Mononuclear cell (primary cell): ENCODE results near the gene SMIM44. TPM values are rescaled to one million over a fixed set of nuclear protein-coding genes. Genes with fewer than 3 reads are reported as not detected.

Experiments used
- H3K27me3 ChIP-seq: 2 replicates; pipeline ENCODE4 v1.6.0; 2011; ENCODE audit warnings: low read length, control low read depth; ENCODE audit not compliant: insufficient read depth
- H3K4me1 ChIP-seq: 2 replicates; pipeline ENCODE4 v1.5.1; 2011; ENCODE audit warnings: mild to moderate bottlenecking, low read length, control low read depth; ENCODE audit not compliant: insufficient read depth
- H3K4me3 ChIP-seq: 2 replicates; pipeline ENCODE4 v1.5.1; 2011; ENCODE audit warnings: mild to moderate bottlenecking, low read length, moderate library complexity
- H3K9me3 ChIP-seq: 2 replicates; pipeline ENCODE4 v1.5.1; 2011; ENCODE audit warnings: low read depth, mild to moderate bottlenecking, control low read depth, low read length
- total RNA-seq: library from RNA; depleted of rRNA; stranded (reverse); fragments of >200 nt; gene quantifications from one replicate; pipeline ENCODE4 v1.2.3, GENCODE V29; 2012

The SMIM44 gene
- total RNA-seq, 1 donor: not detected

DNA sequence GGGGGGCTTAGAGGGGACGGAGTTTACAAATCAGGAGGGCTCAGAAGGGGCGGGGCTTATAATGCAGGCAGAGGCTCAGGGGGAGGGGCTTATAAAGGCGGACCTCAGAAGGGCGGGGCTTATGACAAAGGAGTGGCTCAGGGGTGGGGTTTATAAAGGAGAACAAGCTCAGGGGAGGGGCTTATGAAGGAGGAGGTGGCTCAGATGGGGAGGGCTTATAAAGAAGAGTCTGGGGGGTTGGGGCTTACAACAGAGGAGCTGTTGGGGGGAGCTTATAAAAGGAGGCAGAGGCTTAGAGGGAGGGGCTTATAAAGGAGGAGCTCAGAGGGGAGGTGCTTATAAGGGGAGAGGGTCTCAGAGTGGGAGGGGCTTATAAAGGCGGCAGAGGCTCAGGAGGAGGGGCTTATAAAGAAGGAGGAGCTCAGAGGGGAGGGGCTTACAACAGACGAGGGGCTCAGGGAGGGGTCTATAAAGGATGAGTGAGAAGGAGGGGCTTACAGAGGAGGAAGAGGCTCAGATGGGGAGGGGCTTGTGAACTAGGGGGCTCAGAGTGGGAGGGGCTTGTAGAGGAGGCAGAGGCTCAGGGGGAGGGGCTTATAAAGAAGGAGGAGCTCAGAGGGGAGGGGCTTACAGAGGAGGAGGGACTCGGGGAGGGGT is 3.9 kb downstream of the SMIM44 start:
- Histone ChIP-seq H3K4me3 (no peak overlapping the region), H3K27me3 (no peaks in the 10 kb centered on the region), H3K4me1 (no peaks in the 10 kb centered on the region), H3K9me3 (no peaks in the 10 kb centered on the region)

DNA sequence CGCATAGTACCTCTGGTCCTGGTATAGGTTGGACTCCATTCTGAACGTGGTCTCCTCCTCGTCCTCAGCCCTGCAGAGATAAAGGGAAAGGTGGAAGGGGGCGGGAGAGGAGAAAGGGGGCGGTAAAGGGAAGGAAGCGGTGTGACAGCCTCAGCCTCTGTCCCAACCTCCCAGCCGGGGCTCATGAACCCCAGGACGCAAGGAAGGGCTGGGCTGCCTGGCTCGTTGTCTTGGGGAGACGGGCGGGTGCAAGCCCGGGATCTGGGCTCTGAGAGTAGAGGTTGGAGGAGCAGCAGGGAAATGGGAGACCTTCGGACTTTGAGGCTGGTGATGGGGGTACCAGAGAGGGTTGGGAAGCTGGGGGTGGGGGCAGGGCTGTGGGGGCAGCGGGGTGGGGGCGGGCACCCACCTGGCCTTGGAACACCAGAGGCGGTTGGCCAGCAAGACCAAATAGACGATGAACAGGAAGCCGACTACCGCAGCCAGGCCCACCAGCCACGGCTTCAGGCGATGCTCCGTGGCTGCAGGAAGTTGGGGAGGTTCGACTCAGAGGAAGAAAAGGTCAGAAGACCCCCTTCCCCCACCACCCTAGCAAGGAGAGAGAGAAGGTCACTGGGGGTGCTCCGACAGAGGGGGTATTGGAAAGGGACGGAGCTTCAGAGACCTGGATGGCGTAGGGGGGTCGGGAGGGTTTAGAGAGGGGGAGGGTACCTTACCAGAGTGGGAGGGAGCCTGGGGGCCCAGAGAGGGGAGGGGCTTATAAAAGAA is 4.6 kb downstream of the SMIM44 start:
- no peaks in the 10 kb centered on the region for H3K27me3 ChIP-seq
- H3K9me3 ChIP-seq: no peaks in the 10 kb centered on the region
- H3K4me1 ChIP-seq: no peaks in the 10 kb centered on the region
- no peak overlapping the region for H3K4me3 ChIP-seq

DNA sequence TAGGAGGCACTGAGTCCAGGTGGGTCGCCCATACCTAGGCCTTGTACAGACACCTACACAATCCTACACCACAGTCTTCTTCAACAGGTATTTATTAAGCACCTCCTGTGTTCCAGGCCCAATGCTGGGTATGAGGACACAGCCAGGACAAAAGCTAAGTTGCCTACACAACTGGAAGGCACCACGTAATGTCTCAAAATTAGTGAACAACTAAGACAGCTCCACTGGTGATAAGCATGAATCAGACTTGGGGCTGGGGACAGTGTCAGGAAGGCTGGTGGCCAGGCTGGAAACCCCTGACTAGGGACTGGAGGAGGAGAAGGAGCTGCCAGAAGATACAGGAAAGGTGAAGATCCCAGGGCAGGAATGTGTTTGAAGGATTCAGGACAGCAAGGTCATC is 5.3 kb downstream of the SMIM44 start:
- Histone ChIP-seq H3K4me1 (no peaks in the 10 kb centered on the region), H3K27me3 (no peaks in the 10 kb centered on the region), H3K9me3 (no peaks in the 10 kb centered on the region), H3K4me3 (no peak overlapping the region)

DNA sequence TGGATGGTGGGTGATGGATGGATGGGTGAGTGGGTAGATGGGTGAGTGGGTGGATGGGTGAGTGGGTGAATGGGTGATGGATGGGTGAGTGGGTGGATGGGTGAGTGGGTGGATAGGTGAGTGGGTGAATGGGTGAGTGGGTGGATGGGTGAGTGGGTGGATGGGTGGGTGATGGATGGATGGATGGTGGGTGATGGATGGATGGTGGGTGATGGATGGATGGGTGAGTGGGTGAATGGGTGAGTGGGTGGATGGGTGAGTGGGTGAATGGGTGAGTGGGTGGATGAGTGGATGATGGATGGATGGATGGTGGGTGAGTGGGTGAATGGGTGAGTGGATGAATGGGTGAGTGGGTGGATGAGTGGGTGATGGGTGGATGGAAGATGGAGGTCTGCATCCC is 5.7 kb downstream of the SMIM44 start:
- no peak overlapping the region for H3K4me3 ChIP-seq

DNA sequence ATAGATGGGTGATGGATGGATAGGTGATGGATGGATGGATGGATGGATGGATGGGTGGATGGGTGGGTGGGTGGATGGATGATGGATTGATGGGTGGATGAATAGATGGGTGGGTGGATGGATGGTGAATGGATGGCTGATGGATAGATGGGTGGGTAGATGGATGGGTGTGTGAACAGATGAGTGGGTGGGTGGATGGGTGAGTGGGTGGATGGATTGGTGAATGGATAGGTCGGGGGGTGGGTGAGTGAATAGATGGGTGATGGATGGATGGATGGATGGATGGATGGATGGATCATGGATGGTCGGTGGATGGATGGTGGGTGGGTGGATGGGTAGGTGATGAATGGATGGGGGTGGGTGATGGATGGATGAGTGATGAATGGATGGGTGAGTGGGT is 6.4 kb downstream of the SMIM44 start:
- no peak overlapping the region for H3K4me3 ChIP-seq
- no peaks in the 10 kb centered on the region for H3K9me3 ChIP-seq

More for the DNA sequence above, 5.7 kb downstream of the SMIM44 start:
- Histone ChIP-seq H3K9me3 (no peaks in the 10 kb centered on the region), H3K27me3 (no peaks in the 10 kb centered on the region), H3K4me1 (no peaks in the 10 kb centered on the region)

DNA sequence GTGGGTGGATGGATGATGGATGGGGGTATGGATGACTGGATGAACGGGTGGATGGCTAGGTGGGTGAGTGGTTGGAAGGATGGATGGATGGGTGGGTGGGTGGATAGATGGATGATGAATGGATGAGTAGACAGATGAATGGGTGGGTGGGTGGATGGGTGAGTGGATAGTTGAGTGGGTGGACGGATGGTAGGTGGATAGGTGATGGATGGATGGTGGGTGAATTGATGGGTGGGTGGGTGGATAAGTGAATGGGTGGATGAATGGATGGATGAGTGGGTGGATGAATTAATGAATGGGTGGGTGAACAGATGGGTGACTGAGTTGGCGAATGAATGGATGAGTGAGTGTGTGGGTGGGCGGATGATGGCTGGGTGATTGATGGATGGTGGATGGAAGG is 7.8 kb downstream of the SMIM44 start:
- no peak overlapping the region for H3K4me3 ChIP-seq
- no peaks in the 10 kb centered on the region for H3K9me3 ChIP-seq
- H3K4me1 ChIP-seq: no peaks in the 10 kb centered on the region
- no peaks in the 10 kb centered on the region for H3K27me3 ChIP-seq

More for the DNA sequence above, 6.4 kb downstream of the SMIM44 start:
- Histone ChIP-seq H3K27me3 (no peaks in the 10 kb centered on the region), H3K4me1 (no peaks in the 10 kb centered on the region)

DNA sequence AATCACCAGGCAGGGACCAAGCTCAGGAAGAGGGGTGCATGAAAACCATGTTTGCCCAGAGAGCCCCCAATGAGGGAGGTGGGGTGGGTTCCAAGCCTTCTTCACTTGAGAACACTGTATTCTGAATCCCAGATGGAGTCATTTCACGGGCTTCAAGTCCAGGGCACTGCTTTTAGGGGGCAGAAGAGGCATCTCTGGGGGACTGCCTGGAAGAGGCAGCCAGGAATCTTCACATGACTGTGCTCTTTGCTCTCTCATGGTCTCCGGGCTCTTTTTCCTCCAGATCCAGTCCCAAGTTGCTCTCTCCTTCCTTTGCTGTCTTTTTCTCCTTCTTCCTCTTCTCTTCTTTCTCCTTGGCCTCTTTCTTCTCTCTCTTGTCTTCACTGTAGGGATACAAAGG is 8.6 kb downstream of the SMIM44 start:
- Histone ChIP-seq H3K9me3 (no peaks in the 10 kb centered on the region), H3K4me1 (no peaks in the 10 kb centered on the region), H3K27me3 (no peaks in the 10 kb centered on the region), H3K4me3 (no peak overlapping the region)

DNA sequence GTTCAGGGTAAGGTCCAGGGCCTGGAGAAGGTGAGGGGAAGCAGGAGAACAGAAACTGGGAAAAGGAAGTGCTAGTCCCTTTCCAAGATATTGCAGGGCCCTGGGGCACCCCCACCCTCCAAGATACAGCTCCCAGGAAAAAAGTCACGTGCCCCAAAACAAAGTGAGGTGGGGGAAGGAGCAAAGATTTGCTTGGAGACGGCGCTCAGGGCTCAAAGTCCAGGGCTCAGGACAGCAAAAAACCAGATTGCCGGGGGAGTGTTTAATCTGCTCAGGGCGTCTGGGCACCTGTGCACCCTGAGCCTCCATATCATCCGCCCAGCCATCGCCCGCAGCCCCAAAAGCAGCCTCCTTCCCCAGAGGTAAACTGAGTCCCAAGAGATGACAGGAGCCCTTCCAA is 9.2 kb downstream of the SMIM44 start:
- Histone ChIP-seq H3K4me1 (no peaks in the 10 kb centered on the region), H3K27me3 (no peaks in the 10 kb centered on the region), H3K4me3 (no peak overlapping the region), H3K9me3 (no peaks in the 10 kb centered on the region)

DNA sequence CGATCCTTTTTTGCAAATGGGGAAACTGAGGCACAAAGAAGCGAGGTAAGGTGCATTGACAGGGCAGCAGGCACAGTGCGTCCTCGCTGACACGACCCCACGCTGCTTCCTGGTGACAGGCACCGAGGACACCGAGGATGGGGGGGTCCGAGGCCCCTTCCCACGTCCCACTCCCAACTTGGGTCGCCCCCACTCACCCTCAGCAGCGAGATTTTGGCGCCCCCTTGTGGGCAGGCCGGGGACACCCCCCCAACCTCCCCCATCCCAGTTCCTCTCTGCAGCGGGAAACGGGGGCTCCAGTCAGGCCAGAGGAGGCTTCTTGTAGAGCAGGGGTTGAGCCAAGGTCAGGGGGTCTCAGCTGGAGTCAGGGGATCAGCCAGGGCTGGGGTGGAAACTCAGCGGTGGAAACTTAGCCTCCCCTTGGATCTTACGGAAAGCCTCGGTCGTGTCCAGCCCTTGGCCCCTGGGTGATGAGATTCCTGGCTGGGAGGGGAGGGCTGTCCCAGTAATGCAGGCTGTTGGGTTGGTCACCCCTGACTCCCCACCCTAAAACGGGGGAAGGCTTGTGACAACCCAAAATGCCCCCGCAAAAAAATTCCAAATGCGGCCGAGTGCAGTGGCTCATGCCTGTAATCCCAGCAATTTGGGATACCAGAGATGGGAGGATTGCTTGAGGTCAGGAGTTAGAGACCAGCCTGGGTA is 11.1 kb downstream of the SMIM44 start:
- no peak overlapping the region for H3K4me3 ChIP-seq
- no peaks in the 10 kb centered on the region for H3K27me3 ChIP-seq
- H3K4me1 ChIP-seq: no peaks in the 10 kb centered on the region
- no peaks in the 10 kb centered on the region for H3K9me3 ChIP-seq

DNA sequence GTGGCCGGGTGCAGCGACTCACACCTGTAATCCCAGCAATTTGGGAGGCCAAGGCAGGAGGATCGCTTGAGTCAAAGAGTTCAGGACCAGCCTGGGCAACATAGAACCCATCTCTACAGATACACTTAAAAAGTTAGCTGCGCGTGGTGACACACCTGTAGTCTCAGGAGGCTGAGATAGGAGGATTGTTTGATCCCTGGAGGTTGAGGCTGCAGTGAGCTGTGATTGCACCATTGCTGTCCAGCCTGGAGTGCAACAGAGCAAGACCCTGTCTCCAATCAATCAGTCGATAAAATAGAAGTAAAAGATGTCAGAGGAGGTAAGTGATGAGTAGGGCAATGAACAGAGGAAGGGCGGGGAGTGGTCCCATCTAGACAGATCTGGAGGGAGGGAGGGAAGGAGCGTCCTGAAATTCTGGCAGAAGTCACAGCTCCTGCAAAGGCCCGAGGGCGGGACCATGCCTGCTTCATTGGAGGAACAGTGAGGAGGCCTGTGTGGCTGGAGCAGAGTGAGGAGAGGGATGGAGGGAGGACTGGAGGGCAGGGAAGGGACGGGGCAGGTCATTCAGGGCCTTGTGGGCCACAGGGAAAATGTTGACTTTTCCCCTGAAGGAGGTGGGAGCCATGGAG is 12.6 kb downstream of the SMIM44 start:
- H3K27me3 ChIP-seq: no peaks in the 10 kb centered on the region

DNA sequence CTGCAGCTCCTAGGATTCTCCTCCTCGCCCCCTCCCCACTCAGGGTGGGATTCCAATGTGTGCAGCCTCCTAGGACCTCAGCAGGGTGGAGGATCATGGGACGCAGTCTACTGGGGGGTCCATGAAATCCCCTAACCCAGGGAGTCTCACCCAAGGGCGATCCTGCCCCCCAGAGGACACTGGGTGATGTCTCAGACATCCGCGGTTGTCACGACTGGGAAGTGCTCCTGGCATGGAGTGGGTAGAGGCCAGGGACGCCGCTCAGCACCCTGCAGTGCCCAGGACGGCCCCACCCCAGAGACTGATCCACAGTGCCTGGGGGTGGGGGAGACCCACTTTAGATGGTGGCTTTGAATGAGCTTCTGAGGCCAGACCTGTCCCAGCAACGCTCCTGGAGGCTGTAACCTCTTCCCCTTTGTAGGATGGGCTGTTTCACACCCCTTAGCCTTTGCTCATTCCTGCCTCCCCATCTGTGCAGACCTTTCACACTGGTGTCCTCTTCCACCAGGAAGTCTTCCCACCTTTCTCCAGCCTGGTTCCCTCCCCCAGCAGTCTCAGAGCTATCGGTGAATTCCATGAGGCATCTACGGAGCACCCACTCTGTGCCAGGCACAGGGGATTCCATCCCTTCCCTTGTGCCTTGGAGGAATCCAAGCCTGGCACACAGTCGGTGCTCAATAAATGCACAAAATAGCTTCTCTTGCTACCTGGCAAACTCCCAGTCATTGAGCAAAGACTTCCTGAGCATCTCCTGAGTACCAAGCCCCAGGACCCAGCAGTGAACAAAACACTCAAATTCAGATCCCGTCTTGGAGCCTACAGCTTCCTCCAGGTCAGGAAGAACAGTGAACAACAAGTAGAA is 13.4 kb downstream of the SMIM44 start:
- H3K4me3 ChIP-seq: no peak overlapping the region
- no peaks in the 10 kb centered on the region for H3K27me3 ChIP-seq
- H3K4me1 ChIP-seq: no peaks in the 10 kb centered on the region
- no peaks in the 10 kb centered on the region for H3K9me3 ChIP-seq

More for the DNA sequence above, 12.6 kb downstream of the SMIM44 start:
- no peak overlapping the region for H3K4me3 ChIP-seq
- H3K9me3 ChIP-seq: no peaks in the 10 kb centered on the region
- no peaks in the 10 kb centered on the region for H3K4me1 ChIP-seq

DNA sequence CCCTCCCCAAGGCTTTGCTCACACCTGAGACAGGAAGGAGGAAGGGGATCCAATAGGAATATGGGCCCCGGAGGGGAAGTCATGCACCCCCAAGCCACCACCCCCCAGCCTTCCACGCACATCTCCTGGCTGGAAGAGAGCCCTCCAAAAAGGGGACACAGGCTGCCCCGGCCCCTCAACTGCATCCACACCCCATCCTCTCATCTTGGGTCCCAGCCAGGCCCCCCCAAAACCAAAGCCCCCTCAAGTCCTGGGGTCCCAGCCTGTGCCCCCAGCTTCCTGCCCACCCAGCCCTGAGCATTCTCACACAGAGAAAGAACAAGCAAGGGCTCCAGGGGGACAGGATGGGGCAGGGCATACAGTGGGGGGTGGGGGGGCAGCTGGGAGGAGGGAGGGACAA is 15.0 kb downstream of the SMIM44 start:
- Histone ChIP-seq H3K9me3 (no peaks in the 10 kb centered on the region), H3K27me3 (no peaks in the 10 kb centered on the region), H3K4me3 (no peak overlapping the region), H3K4me1 (no peaks in the 10 kb centered on the region)

DNA sequence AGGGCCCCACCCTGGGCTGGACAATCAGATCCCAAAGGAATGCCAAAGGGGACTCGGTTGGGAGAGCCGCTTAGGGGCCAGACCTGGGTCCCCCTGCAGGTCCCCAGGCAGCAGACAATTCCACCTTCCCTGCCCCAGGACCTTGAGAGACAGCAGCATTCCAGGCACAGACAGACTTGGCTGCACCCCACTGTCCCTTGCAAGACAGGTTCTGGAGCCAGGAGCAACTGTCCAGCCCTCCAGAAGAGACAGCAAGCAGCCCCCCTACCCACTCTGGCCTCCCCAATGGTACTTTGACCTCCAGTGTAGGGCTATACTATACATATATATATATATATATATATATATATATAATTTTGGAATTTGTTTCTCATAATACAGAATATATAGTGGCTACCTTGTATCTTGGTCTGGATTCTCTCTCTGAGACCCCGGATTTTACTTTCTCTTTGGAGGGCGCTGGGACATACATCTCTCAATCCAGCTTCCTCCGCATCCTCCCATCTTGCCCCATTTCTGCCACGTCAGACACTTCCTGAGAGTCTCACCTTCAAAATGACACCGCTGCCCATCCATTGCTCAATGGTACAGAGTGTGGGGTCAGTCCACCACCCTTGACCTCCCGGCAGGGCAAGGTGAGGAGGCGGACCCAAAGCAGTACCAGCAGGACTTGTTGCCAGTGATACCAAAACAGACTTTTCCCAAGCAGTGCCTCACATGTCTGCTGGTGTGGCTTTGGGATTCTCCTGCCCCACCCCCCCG is 15.6 kb downstream of the SMIM44 start:
- no peaks in the 10 kb centered on the region for H3K27me3 ChIP-seq
- H3K4me3 ChIP-seq: no peak overlapping the region
- H3K9me3 ChIP-seq: no peaks in the 10 kb centered on the region
- no peaks in the 10 kb centered on the region for H3K4me1 ChIP-seq

DNA sequence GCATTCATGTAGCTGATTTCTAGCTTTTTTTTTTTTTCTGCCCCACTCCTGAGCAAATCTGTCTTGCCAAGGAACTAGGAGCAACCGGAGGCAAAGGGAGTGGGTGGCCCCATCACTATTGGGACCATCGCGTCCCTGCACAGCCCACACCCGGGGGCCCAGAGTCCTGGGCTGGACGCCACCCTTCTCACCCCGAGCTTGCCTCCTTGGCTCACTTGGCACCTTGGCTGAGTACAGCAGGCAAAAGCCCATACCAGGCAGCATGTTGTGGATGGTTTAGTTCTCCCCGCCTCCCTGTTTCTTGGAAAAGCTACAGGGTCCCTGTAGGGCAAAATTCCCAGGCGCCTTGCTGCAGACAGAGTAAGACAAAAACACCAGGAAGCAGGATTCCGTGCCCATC is 16.6 kb downstream of the SMIM44 start:
- H3K4me1 ChIP-seq: no peaks in the 10 kb centered on the region
- H3K27me3 ChIP-seq: no peaks in the 10 kb centered on the region
- no peak overlapping the region for H3K4me3 ChIP-seq
- no peaks in the 10 kb centered on the region for H3K9me3 ChIP-seq
